ENCODE results near the gene CARMIL1.

GRCh38 chr6:25297039-25297441 is 17.9 kb downstream of the CARMIL1 start:
- TF ChIP-seq CTCF (IDR thresholded peaks at IDR 0.05) (no peak), POLR2A (IDR thresholded peaks at IDR 0.05) (no peak)

Measured in suprapubic skin (tissue), 3 donors.